Smooth muscle cell of the pulmonary artery (primary cell): Measurements from ENCODE around the gene ZNF613. TPM values are rescaled to one million over a fixed set of nuclear protein-coding genes. Genes with fewer than 3 reads are reported as not detected.

ENCODE experiments used
- total RNA-seq: library from RNA; depleted of rRNA; stranded (reverse); fragments of >200 nt; gene quantifications from 2 replicates; pipeline ENCODE4 v1.2.3, GENCODE V29; 2014

The ZNF613 gene
- 5.7 and 7.6 TPM in 2 replicates for total RNA-seq

DNA sequence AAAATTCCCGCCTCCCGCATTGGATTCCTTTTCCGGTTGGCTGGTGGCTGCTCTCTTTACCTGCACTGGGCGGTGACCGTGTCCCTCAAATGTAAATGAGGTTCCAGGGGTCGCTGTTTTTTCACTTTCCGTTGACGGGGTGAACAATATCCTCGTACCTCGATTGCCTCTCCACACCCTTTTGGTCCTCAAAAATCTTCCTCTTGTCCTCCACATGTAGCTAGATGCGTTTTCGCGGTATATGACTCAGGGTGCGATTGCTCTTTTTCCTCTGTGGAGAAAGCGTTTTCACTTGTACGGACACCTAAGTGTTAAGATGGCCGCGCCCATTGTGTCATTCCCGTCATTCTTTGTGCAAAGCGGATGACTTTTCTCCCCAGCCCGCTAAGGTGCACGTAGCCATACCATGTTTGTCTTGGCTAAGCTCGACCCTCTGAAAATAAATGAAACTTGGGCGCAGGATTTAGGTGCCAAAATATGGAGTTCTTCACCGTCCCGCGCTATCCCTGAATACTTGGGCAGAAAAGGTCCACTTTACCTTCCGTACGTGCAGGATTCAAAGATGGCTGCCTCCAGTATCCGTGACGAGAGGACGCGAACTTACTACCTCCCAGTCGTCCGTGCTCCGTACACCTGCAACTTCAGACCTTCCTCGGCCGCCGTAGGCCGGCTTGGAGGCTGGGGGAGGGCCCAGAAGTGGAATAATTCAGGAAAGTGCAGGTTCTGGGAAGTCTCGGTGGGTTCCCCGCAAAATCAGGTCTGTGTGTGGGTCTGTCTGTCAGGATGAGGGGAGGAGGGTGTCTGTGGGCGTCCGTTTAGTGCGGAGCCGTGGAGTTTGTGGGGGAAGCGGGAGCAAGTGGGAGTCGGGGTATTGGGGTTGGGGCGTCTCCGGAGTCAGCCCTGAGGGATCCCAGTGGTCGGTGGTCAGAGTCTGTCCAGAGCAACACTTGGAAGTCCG lies at the start of gene ZNF613:
Gene ZNF613, plus strand, starts transcription at position 689 of the 958 bp plus-strand sequence. CDS start 8,749 bp downstream, outside the sequence.

DNA sequence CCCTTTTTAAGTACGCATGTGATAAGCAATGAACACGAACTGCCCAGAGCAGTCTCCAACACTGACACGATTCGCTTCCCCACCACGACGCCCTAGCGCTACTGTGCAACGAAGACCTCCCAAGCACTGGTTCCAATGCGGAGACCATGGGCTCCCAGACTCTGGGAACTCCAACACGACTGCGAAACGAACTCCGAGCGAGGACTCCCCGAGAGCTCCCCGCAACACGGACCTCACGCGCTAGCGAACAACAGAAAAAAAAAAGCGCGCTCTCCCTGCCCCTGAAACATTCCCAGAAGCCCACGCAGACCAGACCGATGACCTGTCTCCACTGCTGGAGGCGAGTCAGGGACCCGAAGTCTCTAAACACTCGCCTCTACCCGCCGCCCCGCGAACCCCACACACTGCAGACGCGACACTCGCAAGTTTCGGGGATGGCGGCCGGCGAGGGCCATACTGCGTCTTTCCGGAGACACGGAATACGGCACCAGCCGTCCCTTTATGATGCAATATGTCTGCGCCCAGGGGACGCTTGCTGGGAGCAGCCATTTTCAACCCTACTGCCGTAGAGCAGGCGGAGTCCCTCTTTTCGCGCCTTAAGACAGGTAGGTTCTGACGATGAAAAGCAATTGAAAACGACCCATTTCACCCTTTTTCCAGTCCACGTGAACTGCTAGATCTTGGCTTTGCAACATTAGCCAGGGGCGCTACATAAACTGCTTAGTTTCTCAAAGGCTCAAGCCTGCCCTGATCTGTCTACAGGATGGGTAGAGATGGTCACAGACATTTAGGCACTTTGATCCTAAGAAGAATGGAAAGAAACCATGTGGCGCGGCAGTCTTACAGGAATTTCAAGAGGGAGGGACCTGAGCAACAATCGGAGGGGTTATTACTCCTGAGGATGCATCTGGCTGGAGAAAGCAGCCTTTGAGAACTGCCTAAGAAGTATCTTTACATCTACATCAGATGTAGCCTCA lies 39.5 kb upstream of the ZNF613 start, which contains the start of gene ZNF577:
Gene ZNF577, minus strand, starts transcription at position 430 of the 977 bp plus-strand sequence. CDS start 7,569 bp downstream, outside the sequence.

DNA sequence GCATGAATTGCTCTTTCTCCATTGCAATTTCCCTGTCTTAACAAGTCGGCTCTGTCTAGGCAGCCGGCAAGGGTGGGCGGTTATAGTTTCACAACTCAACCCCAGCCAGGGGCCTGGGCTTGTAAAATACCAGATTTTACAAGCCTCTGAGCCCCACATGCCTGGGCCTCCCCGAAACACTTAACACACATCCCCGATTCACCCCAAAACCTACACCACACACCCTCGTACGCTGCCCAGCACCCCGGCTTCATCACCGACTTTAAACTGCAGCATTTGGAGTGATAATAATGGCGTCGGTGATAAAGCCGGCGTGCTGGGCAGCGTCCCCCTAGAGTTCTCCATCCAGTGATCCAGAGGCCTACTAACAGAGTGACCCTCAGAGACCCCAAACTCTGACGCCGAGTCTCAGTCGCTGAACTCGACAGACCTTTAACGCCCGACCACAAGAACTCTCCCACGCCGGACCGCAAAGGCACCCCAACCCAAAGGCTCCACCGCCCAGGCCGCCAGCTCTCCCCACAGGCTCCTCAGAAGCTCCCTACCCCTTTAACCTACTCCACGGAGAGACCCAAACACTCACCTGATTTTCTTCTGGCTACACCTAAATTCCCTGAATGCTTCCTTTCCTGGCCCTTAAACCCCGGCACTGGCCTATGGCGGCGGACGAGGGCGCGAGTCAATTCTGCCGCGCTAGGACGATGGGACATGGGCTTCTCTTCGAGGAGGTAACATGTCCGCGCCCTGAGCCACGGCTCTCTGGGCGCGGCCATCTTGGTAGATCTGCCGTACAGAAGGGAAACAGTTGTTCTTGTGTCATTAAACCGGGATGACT lies 22.7 kb upstream of the ZNF613 start, which contains the start of gene ZNF649:
Gene ZNF649, minus strand, starts transcription at position 687 of the 835 bp plus-strand sequence. CDS start 4,910 bp downstream, outside the sequence.

DNA sequence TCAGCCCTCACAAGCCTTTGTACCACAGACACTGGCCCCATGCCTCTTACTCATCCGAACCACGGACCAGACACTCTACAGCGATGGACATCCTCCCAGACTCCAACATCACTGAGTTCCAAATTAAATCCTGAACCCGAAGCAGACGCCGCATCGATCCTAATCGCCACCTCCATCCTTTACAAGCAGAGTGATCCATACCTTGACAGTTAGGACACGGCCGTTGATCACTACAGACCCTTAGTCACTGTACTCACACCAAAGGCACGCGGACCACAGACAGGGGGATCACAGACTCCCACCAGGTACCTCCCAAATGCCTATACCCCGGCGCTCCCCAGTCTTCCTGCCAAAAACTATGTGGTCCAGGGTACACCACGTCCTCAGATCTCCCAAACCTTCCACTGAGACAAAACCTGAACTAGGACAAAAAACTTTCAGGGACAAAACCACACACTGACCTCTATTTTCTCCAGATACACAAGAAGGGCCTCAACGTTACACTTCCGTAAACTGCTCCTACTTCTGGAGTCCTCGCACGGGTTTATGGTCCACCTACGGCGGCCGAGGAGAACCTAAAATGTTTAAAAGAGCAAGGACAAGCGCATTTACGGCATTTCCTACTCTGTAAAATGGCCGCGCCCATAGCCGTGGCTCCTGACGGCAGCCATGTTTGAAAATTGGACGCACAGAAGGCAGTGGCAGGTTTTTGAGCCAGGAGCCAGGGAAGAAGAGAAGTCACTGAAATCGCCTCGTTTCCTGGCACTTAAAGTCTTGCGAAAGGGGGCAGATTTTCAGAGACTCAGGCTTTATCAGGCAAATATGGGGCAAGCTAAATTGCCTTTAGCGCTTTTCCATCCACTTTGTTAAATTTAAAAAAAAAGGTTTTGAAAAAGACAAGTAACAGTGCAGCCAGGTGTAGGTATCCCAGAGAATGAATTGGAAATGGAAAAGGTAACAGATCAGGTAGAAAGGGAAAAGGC lies 59.3 kb downstream of the ZNF613 start, which contains the start of gene ZNF350:
Gene ZNF350, minus strand, starts transcription at position 532 of the 983 bp plus-strand sequence. CDS start 12,480 bp downstream, outside the sequence.

Other genes with a start within 250 kb of the ZNF613 start
- gene SPACA6, start 234.1 kb upstream of the ZNF613 start, total RNA-seq: 4.2 and 5.8 TPM in 2 replicates
- 0.03 and 4.8 TPM in 2 replicates for gene HAS1, start 203.5 kb upstream of the ZNF613 start, total RNA-seq
- gene FPR1, start 175.6 kb upstream of the ZNF613 start, total RNA-seq: 0.20 TPM in 1 of 2 replicates, not detected in the other
- 0.07 TPM in 1 of 2 replicates, not detected in the other for gene FPR2, start 166.3 kb upstream of the ZNF613 start, total RNA-seq
- gene FPR3, start 132.3 kb upstream of the ZNF613 start, total RNA-seq: 0.07 and 0.17 TPM in 2 replicates
- 7.6 and 8.3 TPM in 2 replicates for gene ZNF577, start 39.5 kb upstream of the ZNF613 start, total RNA-seq
- gene ZNF649, start 22.5 kb upstream of the ZNF613 start, total RNA-seq: 4.7 and 5.4 TPM in 2 replicates
- 8.3 and 10.7 TPM in 2 replicates for gene ZNF350, start 59.4 kb downstream of the ZNF613 start, total RNA-seq
- 10.3 and 17.2 TPM in 2 replicates for gene ZNF615, start 80.7 kb downstream of the ZNF613 start, total RNA-seq
- 9.1 and 10.6 TPM in 2 replicates for gene ZNF614, start 100.9 kb downstream of the ZNF613 start, total RNA-seq
- 9.3 and 12.9 TPM in 2 replicates for gene ZNF432, start 121.4 kb downstream of the ZNF613 start, total RNA-seq
- 22.6 and 23.6 TPM in 2 replicates for gene ZNF841, start 168.3 kb downstream of the ZNF613 start, total RNA-seq
- 11.3 and 13.2 TPM in 2 replicates for gene ZNF616, start 212.5 kb downstream of the ZNF613 start, total RNA-seq
- 7.6 and 11.1 TPM in 2 replicates for gene ZNF836, start 244.1 kb downstream of the ZNF613 start, total RNA-seq